Tibial nerve (tissue), 4 donors: ENCODE results near the gene ABCA5.

Experiments used
- CTCF ChIP-seq, 5 experiments: fragments of 200-600 bp in 3 of 5; fragments of 450-650 bp in 2 of 5; sonication (generic) in 3 of 5; IDR thresholded peaks; one replicate each; pipeline ENCODE4 v1.5.1; 2016 to 2019; ENCODE audit warnings: antibody characterized with exemption in 5 of 5, mild to moderate bottlenecking in 3 of 5, moderate library complexity in 2 of 5
- EP300 ChIP-seq, 2 donors: sonication (generic); formaldehyde crosslinking; IDR thresholded peaks; one replicate each; pipeline ENCODE4 v1.6.1; 2017; ENCODE audit warnings: antibody characterized with exemption in 2 of 2, mild to moderate bottlenecking in 1 of 2

GRCh38 chr17:69361156-69361555 lies 34.2 kb upstream of the ABCA5 start:
- no peak for TF ChIP-seq CTCF (IDR thresholded peaks at IDR 0.05)
- TF ChIP-seq EP300 (IDR thresholded peaks at IDR 0.05), result no peak
